ENCODE data around the gene NPLOC4. TPM values are rescaled to one million over a fixed set of nuclear protein-coding genes. Genes with fewer than 3 reads are reported as not detected.

The NPLOC4 gene
- total RNA-seq, 1 experiment from 2014 or later: 83.9 TPM

DNA sequence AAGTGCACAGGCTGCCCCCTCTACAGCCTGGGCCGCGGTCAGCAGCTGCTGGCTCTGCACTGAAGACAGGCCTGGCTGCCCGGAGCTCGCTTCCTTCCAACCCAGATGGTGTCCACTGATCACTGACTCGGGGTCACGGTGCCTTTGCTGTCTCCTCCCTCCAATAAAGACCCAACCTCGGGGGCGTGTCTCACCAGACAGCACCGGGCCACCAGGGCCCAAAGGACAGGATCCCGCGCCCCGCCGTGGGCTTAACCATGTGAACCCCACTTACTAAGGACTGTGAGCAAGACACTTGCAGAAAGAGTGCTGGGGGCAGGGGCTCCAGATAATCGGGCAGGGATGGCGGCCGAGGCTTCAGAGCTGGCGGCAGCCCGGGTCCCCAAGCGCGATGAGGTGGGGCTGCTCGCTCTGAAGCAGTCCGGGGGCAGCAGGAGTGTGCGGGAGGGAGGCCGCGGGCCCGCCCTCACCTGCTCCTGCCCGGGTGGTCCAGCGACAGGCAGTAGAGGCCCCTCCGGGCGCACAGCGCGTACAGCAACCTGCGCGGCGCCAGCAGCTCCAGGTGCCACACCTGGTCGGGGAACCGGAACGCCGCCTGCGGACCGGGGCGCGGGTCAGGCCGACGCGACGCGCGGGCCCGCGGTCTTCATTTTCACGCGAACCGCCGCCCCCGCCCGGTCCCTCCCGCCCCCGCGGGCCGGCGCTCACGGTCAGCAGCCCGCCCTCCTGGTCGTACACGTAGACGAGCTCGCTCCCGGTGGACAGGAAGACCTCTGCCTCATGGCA is 85.3 kb downstream of the NPLOC4 start:
- Mint-ChIP-seq H3K4me1 (ENCODE audit: insufficient read depth, unreplicated experiment) (peaks cover 6% of the 10 kb centered on the region), H3K36me3 (ENCODE audit: insufficient read depth, unreplicated experiment) (peaks cover 50% of the 10 kb centered on the region)
- POLR2A ChIA-PET: interaction anchor here (0.6 to 4.0 kb wide), 22 partner anchors 8 to 258 kb away, joined by 3 to 65 read pairs (median 6); partner anchors contain the start of genes ACTG1, ARL16, HGS and MRPL12

DNA sequence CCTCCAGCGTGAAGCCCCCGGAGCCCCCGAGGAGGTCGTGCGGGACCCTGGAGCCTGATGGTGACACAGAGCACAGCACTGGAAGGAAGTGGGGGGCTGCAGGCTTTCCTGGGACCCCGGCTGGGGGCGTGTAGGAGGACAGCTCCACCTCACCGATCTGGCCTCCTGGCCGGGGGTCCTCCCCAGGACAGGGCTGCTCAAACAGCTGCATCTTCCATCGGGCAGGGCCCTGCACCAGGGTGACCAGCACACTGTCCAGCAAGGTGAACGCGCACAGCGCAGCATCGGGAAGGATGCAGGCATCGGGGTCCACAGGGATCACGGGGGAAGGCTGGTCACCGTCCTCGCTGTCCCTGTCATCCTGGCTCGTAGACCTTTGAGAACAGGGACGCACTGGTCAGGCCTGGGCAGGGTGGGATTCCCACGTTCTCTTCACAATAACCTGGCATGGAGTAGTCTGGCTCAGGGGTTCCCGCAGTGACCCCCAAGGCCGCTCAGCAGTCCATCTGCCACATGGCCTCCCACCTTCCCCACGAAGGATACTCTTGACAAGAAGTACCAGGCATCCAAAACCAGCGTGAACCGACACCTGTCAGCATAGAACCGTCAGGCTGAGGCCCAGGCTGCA is 86.0 kb downstream of the NPLOC4 start:
- H3K27ac Mint-ChIP-seq (ENCODE audit: low read depth, unreplicated experiment): peak overlapping the region; percentile 49
- TSS peak; percentile 7 for BruUV-seq (replicated peaks)
- POLR2A ChIA-PET: interaction anchor here (0.7 to 4.0 kb wide), 8 partner anchors 14 to 157 kb away, joined by 3 to 65 read pairs (median 13); partner anchors contain the start of genes ACTG1, ARL16 and HGS
- peaks cover 43% of the 10 kb centered on the region for H3K36me3 Mint-ChIP-seq (ENCODE audit: insufficient read depth, unreplicated experiment)
- H3K4me1 Mint-ChIP-seq (ENCODE audit: insufficient read depth, unreplicated experiment): peaks cover 6% of the 10 kb centered on the region
- intact Hi-C loops (cut with micrococcal nuclease): no loop called here
- CTCF ChIA-PET: interaction anchor here (0.6 to 5.0 kb wide), 4 partner anchors 38 to 289 kb away, joined by 3 to 28 read pairs (median 4); partner anchors contain the start of gene ACTG1
- H3K27me3 Mint-ChIP-seq (ENCODE audit: insufficient read depth, unreplicated experiment): no peaks in the 10 kb centered on the region
- no peaks in the 10 kb centered on the region for H3K9me3 Mint-ChIP-seq (ENCODE audit: unreplicated experiment)
- TF ChIP-seq, protein P1, sequence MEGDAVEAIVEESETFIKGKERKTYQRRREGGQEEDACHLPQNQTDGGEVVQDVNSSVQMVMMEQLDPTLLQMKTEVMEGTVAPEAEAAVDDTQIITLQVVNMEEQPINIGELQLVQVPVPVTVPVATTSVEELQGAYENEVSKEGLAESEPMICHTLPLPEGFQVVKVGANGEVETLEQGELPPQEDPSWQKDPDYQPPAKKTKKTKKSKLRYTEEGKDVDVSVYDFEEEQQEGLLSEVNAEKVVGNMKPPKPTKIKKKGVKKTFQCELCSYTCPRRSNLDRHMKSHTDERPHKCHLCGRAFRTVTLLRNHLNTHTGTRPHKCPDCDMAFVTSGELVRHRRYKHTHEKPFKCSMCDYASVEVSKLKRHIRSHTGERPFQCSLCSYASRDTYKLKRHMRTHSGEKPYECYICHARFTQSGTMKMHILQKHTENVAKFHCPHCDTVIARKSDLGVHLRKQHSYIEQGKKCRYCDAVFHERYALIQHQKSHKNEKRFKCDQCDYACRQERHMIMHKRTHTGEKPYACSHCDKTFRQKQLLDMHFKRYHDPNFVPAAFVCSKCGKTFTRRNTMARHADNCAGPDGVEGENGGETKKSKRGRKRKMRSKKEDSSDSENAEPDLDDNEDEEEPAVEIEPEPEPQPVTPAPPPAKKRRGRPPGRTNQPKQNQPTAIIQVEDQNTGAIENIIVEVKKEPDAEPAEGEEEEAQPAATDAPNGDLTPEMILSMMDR (IDR thresholded peaks at IDR 0.05; ENCODE audit: unreplicated experiment): no peak
- peak overlapping the region; percentile 82 for H3K4me3 Mint-ChIP-seq (ENCODE audit: unreplicated experiment)
- DNase-seq (ENCODE audit: unreplicated experiment): no peak

More for the DNA sequence above, 85.3 kb downstream of the NPLOC4 start:
- Mint-ChIP-seq H3K27ac (ENCODE audit: low read depth, unreplicated experiment) (peak overlapping the region; percentile 49), H3K9me3 (ENCODE audit: unreplicated experiment) (no peaks in the 10 kb centered on the region), H3K27me3 (ENCODE audit: insufficient read depth, unreplicated experiment) (no peaks in the 10 kb centered on the region), H3K4me3 (ENCODE audit: unreplicated experiment) (peak overlapping the region; percentile 82)
- no TSS peak for BruUV-seq (replicated peaks)
- intact Hi-C loops (cut with micrococcal nuclease): loop anchor here (1.0 to 2.0 kb wide), 2 partner anchors 25 to 33 kb away; no protein-coding TSS in a partner anchor
- TF ChIP-seq, protein P1 (IDR thresholded peaks at IDR 0.05; ENCODE audit: unreplicated experiment): no peak
- DNase-seq (ENCODE audit: unreplicated experiment): peak; percentile 19
- CTCF ChIA-PET: interaction anchor here (0.6 to 5.0 kb wide), 3 partner anchors 39 to 290 kb away, joined by 3 to 28 read pairs (median 3); partner anchors contain the start of gene ACTG1

DNA sequence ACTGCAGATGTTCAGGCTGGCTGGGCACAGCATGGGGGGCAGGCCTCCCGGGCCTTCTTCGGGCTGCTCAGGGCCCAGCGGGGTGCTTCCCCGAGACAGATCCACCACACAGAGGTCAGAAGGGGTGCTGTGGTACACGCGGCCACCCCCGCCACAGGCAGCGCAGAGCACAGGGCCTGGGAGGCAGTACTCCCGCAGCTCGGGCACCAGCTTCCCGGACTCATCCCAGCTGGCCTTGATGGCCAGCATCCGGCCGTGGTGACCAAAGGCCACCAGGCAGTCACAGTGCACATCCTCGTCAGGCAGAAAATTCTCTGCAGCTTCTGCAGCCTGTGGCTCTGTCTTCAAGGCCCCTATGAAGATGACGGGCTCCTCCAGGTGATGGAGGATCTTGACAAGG is 86.6 kb downstream of the NPLOC4 start:
- CTCF ChIA-PET: interaction anchor here (0.8 kb wide), 1 partner anchor 51 kb away, joined by 4 read pairs; no protein-coding TSS in a partner anchor
- H3K4me1 Mint-ChIP-seq (ENCODE audit: insufficient read depth, unreplicated experiment): peaks cover 6% of the 10 kb centered on the region
- H3K9me3 Mint-ChIP-seq (ENCODE audit: unreplicated experiment): no peaks in the 10 kb centered on the region
- TF ChIP-seq, protein P1 (IDR thresholded peaks at IDR 0.05; ENCODE audit: unreplicated experiment): no peak
- intact Hi-C loops (cut with micrococcal nuclease): no loop called here
- no TSS peak for BruUV-seq (replicated peaks)
- peak overlapping the region; percentile 49 for H3K27ac Mint-ChIP-seq (ENCODE audit: low read depth, unreplicated experiment)
- H3K27me3 Mint-ChIP-seq (ENCODE audit: insufficient read depth, unreplicated experiment): no peaks in the 10 kb centered on the region
- POLR2A ChIA-PET: no interaction called here
- DNase-seq (ENCODE audit: unreplicated experiment): no peak
- H3K36me3 Mint-ChIP-seq (ENCODE audit: insufficient read depth, unreplicated experiment): peaks cover 36% of the 10 kb centered on the region
- H3K4me3 Mint-ChIP-seq (ENCODE audit: unreplicated experiment): peak overlapping the region; percentile 82

DNA sequence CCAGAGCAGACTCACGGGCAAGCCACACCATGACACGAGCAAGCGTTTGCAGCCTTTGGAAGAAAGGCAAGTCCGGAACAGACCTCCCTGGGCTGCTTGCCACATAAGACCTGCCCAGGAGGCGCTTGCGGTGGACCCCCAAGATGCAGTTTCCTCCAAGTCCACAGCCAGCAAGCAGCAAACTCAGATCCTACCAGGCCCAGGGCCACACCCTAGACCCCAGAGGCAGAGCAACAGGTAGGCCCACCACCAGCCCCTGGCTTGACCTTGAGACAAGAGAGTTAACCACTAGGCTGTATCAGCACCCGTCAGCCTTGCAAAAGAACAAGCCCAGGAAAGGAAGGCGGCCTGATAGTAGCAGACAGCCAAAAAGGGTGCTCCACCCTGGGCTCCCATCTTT is 87.1 kb downstream of the NPLOC4 start:
- intact Hi-C loops (cut with micrococcal nuclease): no loop called here
- Mint-ChIP-seq H3K36me3 (ENCODE audit: insufficient read depth, unreplicated experiment) (peaks cover 36% of the 10 kb centered on the region), H3K9me3 (ENCODE audit: unreplicated experiment) (no peaks in the 10 kb centered on the region), H3K27me3 (ENCODE audit: insufficient read depth, unreplicated experiment) (no peaks in the 10 kb centered on the region), H3K27ac (ENCODE audit: low read depth, unreplicated experiment) (no peak overlapping the region), H3K4me1 (ENCODE audit: insufficient read depth, unreplicated experiment) (peaks cover 6% of the 10 kb centered on the region), H3K4me3 (ENCODE audit: unreplicated experiment) (peak overlapping the region; percentile 82)
- CTCF ChIA-PET: interaction anchor here (0.8 to 1.2 kb wide), 2 partner anchors 51 kb away, joined by 4 read pairs; no protein-coding TSS in a partner anchor
- no peak for DNase-seq (ENCODE audit: unreplicated experiment)
- POLR2A ChIA-PET: no interaction called here
- TF ChIP-seq, protein P1 (IDR thresholded peaks at IDR 0.05; ENCODE audit: unreplicated experiment): no peak
- BruUV-seq (replicated peaks): no TSS peak
